WI38 (cell line): ENCODE data around the gene GNPTAB.

Experiments
- H3K4me3 ChIP-seq: 2 replicates; pipeline ENCODE4 v1.5.1; 2011; ENCODE audit warnings: low read depth, mild to moderate bottlenecking, control low read depth, low read length
- TF ChIP-seq, protein P1 (sequence below): IDR thresholded peaks from 2 replicates; pipeline ENCODE4 v1.5.1; 2012; ENCODE audit warnings: low read depth, mild to moderate bottlenecking, control low read depth, low read length

Gene GNPTAB

DNA sequence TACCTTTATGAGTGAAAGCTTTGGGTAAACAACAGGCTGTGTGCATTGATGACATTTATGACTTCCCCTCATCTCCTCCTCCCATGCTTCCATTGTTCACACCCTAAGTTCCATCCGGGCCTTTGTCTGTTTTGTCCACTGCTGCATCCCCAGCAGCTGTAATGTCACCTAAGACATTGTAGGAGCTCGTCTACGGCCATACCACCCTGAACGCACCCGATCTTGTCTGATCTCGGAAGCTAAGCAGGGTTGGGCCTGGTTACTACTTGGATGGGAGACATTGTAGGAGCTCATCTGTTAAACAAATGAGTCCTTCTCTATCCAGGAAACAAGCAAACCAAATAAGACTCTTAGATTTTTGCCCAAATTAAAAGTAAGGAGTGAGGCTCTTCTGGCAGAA is 51.1 kb downstream of the GNPTAB start:
- H3K4me3 ChIP-seq, result no peak overlapping the region

DNA sequence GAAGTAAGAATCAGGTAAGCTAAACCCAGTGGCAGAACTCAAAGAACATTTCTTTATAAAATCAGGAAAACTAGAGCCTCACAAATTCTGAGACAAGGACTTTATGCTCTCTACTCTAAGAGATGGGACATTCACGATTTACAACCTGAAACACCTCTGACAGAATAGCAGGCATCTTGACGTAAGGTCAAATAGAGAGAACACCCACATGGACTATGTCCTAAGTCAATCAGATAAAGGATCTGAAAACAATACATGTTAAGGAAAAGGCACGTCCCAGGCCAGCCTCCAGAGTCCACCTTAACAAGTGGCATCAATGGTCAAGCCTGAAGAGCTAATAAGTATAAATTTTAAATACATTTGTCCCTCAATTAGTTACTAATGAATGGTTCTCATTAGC is 51.6 kb downstream of the GNPTAB start:
- TF ChIP-seq, protein P1, sequence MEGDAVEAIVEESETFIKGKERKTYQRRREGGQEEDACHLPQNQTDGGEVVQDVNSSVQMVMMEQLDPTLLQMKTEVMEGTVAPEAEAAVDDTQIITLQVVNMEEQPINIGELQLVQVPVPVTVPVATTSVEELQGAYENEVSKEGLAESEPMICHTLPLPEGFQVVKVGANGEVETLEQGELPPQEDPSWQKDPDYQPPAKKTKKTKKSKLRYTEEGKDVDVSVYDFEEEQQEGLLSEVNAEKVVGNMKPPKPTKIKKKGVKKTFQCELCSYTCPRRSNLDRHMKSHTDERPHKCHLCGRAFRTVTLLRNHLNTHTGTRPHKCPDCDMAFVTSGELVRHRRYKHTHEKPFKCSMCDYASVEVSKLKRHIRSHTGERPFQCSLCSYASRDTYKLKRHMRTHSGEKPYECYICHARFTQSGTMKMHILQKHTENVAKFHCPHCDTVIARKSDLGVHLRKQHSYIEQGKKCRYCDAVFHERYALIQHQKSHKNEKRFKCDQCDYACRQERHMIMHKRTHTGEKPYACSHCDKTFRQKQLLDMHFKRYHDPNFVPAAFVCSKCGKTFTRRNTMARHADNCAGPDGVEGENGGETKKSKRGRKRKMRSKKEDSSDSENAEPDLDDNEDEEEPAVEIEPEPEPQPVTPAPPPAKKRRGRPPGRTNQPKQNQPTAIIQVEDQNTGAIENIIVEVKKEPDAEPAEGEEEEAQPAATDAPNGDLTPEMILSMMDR, result no peak
- H3K4me3 ChIP-seq, result no peak overlapping the region

More for the DNA sequence above, 51.1 kb downstream of the GNPTAB start:
- TF ChIP-seq, protein P1, result no peak

DNA sequence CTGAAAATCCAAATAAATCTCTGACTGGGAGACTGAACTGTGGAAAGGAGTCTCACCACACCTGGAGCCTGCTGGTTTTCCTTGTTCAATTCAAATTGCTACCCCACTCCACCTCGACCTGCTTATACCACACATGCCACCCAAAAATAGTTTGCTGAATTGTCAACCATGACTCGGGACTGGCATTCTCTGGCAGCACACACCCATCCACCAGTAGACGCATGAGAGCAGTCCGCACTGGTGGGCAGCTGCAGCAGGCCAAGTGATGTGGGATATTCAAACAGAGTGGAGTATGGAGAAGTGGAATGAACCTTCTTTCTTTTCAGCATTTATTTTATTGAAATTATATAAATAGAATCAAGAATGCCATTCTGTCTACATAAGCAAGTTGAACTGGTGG is 52.8 kb downstream of the GNPTAB start:
- no peak overlapping the region for H3K4me3 ChIP-seq
- TF ChIP-seq, protein P1, result no peak

DNA sequence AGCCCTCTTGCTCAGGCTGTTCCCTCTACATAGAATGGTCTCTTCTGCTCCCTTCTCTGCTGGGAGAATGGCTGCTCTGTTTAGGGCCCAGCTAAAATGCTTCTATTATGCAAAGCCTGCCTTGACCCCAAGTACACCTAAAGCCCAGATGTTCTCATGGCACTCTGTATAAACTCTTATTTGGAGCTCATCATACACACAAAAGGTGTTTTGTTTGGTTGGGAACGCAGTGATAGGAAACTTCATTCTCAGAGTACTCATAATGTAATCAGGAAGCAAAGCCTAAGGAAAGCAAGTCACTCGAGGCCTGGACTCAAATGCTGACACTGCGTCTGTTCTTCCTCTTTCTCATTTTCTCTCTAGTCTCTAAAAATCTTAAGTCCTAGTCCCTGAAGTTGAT is 53.3 kb downstream of the GNPTAB start:
- TF ChIP-seq, protein P1, result no peak
- no peak overlapping the region for H3K4me3 ChIP-seq

DNA sequence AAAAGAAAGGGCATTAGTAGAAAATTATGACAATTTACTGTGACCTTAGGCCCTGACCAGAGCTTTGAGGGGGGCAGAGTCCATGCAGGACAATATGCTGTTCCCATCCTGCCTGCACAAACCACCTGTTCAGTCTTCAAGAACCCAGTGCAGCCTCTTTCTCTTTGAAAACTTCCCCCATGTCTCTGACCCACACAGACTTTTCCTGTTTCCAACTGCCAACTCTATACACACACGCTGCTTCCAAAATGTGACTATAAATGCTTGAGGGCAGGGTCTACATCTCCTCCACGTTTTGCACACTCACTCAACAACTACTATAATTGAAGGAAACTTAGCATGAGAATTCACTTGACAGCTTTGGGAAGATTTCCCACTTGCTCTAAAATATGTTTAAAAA is 54.9 kb downstream of the GNPTAB start:
- no peak overlapping the region for H3K4me3 ChIP-seq
- TF ChIP-seq, protein P1, result no peak

DNA sequence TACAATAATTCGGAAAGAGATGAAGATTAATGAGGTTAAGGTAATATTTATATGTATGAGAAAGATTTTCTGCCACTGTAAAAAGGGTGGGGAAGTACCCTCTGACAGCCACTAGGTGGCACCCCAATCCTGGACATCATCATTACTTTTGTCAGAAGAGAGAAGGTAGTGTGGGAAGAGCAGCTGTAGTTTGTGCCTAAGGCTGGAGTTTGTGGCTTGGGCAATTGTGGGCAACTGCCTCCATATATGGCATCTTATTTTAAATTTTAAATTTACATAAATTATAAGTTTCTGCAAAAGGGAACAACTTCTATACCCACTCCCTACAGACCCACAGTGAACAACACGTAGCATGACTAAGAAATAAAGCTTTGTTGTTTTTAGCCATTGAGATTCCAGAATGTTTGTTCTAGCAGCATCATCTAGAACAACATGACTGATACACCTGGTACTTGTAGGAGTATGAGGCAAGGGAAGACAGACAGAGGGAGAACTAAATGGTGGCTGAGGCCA is 57.1 kb downstream of the GNPTAB start:
- H3K4me3 ChIP-seq, result no peak overlapping the region
- TF ChIP-seq, protein P1, result peak; percentile 80

DNA sequence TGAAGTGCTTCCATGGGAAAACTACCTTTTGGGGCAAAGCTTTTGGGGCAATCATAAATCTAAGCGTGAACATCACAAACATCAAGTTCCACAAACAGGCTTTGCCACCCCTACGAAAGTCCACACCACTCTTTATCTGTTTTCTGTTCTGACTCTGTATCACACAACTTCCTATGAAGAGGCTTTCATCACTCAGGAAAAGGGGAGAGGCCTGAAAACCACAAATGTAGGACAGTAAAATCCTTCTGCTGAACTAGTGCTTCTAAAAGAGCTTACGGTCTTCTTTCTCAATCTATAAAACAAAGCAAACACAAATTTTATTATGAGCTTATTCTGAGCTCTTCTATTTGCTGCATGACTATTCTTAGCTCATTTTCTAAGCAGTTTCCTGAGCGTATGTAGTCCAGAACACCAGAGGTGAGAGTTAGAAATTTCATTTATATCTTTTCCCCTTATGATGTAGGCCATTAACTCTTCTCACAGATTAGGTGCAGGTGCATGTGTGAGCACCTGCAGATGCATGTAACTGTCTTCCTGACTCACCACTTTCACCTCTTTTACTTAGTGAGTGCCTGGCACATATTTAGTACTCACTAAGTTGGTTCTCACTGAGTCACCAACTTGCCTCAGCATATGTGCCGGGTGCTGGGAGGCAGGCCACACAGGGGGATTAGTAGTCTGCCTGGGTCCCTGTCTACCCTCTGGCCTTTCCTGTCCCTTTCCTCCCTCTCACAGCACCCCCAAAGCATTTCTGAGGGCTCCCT is 58.6 kb downstream of the GNPTAB start:
- TF ChIP-seq, protein P1, result no peak
- no peak overlapping the region for H3K4me3 ChIP-seq
